Uterus (tissue), 2 donors: Measurements from ENCODE around the gene OR5K1.

Experiments used
- POLR2A ChIP-seq, 2 donors: fragments of 450-650 bp; IDR thresholded peaks; one replicate each; pipeline ENCODE4 v1.6.1; 2016; ENCODE audit warnings: antibody characterized with exemption in 2 of 2, mild to moderate bottlenecking in 1 of 2, moderate library complexity in 1 of 2
- TF ChIP-seq, protein P1 (sequence below), 4 experiments: fragments of 200-600 bp in 2 of 4; fragments of 450-650 bp in 2 of 4; sonication (generic) in 2 of 4; IDR thresholded peaks; one replicate each; pipeline ENCODE4 v1.5.1; 2016 to 2019; ENCODE audit warnings: antibody characterized with exemption in 4 of 4, mild to moderate bottlenecking in 2 of 4, moderate library complexity in 1 of 4

DNA sequence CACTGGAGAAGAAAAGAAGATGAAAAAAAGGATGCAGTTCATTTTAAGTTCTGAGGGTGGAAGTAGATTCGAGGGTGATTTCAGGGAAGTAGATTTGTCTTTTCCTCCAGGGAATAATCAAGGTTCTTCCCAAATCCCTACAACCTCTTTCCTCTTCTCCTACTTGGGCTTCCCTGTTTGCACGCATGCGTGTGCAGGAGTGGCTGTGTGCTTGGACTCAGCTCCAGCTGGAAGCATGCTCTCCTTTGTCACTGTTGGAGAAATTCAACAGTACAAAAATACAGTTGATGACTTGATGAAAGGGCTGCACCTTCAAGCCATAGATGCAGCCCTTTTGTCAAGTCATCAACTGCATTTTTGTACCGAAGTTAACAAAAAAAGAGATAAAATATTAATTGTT, 38.3 kb downstream of the OR5K1 start:
- TF ChIP-seq, protein P1, sequence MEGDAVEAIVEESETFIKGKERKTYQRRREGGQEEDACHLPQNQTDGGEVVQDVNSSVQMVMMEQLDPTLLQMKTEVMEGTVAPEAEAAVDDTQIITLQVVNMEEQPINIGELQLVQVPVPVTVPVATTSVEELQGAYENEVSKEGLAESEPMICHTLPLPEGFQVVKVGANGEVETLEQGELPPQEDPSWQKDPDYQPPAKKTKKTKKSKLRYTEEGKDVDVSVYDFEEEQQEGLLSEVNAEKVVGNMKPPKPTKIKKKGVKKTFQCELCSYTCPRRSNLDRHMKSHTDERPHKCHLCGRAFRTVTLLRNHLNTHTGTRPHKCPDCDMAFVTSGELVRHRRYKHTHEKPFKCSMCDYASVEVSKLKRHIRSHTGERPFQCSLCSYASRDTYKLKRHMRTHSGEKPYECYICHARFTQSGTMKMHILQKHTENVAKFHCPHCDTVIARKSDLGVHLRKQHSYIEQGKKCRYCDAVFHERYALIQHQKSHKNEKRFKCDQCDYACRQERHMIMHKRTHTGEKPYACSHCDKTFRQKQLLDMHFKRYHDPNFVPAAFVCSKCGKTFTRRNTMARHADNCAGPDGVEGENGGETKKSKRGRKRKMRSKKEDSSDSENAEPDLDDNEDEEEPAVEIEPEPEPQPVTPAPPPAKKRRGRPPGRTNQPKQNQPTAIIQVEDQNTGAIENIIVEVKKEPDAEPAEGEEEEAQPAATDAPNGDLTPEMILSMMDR (IDR thresholded peaks at IDR 0.05) = no peak
- TF ChIP-seq POLR2A (IDR thresholded peaks at IDR 0.05) = no peak
